GM18499 (cell line): ENCODE results near the gene SLAMF9.

Source experiments
- ATAC-seq: cut with Tn5 transposase; IDR thresholded peaks from one replicate; pipeline ENCODE4 v1.9.1; 2021; ENCODE audit warnings: moderate number of reproducible peaks; ENCODE audit not compliant: insufficient read depth, unreplicated experiment

Gene SLAMF9

GRCh38 chr1:159947942-159948341, 6.1 kb downstream of the SLAMF9 start:
- ATAC-seq = no peak

- ATAC-seq = no peak
Observed at GRCh38 chr1:159946242-159947187, 7.5 kb downstream of the SLAMF9 start.

- no peak for ATAC-seq
Observed at GRCh38 chr1:159945483-159946241, 8.4 kb downstream of the SLAMF9 start, which contains the start of gene IGSF9. IGSF9 (minus strand) TSS chr1:159945613; CDS start chr1:159943454, 2,159 bp downstream.

- no peak for ATAC-seq
Observed at GRCh38 chr1:159944623-159945455, 9.2 kb downstream of the SLAMF9 start.

GRCh38 chr1:159943908-159944622, 10.0 kb downstream of the SLAMF9 start:
- no peak for ATAC-seq

- ATAC-seq = no peak
Observed at GRCh38 chr1:159943278-159943640, 10.8 kb downstream of the SLAMF9 start.

- ATAC-seq = no peak
Observed at GRCh38 chr1:159942632-159943277, 11.3 kb downstream of the SLAMF9 start.

- ATAC-seq = no peak
Observed at GRCh38 chr1:159941591-159942560, 12.2 kb downstream of the SLAMF9 start.

GRCh38 chr1:159941141-159941540, 12.9 kb downstream of the SLAMF9 start:
- ATAC-seq = no peak

GRCh38 chr1:159940006-159940620, 13.9 kb downstream of the SLAMF9 start:
- no peak for ATAC-seq

GRCh38 chr1:159939678-159940002, 14.4 kb downstream of the SLAMF9 start:
- no peak for ATAC-seq

- ATAC-seq = no peak
Observed at GRCh38 chr1:159938905-159939677, 14.9 kb downstream of the SLAMF9 start.

- no peak for ATAC-seq
Observed at GRCh38 chr1:159938211-159938852, 15.7 kb downstream of the SLAMF9 start.

- no peak for ATAC-seq
Observed at GRCh38 chr1:159937054-159937750, 16.8 kb downstream of the SLAMF9 start.

- ATAC-seq = no peak
Observed at GRCh38 chr1:159936273-159936904, 17.6 kb downstream of the SLAMF9 start.
